Measurements from ENCODE around the gene SLC6A13.

SLC6A13 gene

DNA sequence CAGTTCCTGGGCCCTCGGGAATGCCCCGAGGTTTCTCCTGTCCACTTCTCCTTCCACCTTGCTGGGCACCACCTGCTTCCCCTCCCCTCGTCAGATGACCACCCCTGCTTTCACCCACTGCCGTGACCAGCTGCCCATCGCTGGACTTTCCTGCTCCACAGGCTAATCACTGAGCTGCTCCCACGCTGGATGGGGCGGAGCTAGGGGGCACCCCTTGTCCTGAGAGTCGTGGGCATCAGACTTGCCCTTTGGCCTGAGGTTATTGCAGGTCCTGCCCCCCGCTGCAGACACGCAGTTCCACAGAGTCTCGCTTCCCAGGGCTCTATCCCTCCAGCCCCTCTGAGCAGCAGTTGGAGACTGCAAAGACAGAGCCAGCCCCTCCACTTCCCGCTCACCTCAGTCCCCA lies 49.1 kb downstream of the SLC6A13 start:
- no peak for FAIRE-seq

DNA sequence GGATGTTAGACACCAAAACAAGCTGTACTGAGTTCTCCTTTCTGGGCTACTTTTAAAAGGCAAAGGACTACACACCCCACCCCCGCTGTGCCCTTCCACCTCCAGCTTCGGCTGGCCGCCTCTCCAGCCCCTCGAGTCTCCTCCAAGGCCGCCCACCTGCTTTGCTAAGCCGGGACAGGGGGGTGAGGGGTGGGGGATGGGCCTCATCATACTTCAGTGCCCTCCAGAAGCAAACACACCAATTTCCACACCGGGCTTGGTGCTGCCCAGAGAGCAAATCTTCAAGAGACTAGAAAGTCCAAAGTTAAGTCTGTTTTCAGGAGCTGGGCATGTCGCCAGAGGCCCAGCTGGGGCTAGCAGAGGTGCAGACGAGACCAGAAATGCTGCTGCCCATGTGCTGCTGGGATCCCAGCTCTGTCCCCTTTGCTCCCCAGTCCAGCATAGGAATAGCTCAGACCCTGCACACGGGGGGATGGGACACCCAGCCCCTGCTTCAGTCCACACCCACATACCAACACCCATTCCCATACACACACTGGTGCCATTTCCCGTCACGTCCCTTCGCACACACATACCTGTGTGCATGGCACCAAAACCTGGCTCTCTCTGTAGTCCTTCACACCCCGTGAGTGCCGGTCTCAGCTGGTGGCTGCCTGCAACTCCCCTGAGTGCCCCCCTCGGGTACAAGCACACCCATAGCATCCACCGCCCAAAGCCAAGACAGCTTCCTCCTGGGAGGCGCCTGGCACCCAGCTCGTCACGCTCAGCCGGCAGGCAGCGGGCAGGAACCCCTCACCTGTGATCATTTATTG lies 49.7 kb downstream of the SLC6A13 start:
- no peak for FAIRE-seq

DNA sequence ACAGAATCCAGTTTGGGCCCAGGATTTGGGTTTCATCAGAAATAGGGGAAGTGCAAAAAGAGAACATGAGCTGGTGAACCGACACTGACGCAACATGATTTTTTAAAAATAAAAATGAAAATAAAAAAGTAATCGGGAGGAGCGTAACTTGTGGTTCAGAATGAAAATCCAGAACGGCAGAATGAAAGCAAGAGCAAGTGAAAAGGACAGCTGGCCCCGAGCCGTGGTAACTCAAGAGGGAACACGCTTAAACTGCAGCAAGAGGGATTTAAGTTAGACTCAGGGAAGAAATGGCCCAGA lies 50.3 kb downstream of the SLC6A13 start:
- FAIRE-seq = no peak

DNA sequence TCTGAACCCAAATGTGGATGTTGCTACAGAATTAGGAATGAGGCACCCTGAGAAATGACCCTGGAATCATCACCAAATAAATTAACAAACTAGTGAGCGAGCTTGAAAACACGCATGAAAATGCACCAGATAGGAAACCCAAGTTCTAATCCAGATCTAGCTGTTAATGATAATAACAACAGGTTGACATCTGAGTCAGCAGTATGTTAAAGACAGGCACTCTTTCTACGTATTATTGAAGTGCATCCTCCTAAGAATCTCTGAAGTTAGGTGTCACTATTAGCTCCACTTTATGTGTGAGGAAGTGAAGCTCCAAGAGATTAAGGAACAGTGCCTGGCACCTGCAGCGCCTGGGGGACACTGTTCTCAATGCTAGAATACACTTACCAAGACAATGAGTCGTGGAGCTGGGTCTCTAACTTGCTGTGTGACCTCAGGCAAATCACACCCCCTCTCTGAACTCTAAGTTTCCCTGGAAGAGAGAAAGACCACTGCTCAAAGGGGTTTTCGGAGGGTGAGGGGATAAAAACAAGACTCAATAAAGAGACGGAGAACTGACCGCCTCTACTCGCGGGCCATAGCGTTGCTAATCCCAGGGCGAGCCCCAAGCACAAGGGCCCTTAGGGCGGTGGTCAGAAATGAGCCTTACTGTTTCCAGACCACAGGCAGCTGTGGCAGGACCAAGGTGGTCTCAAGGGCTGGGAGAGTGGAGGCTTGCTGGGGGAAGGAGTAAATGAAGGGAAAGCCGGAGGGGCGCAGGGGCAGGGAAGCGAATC lies 50.8 kb downstream of the SLC6A13 start:
- FAIRE-seq = no peak

DNA sequence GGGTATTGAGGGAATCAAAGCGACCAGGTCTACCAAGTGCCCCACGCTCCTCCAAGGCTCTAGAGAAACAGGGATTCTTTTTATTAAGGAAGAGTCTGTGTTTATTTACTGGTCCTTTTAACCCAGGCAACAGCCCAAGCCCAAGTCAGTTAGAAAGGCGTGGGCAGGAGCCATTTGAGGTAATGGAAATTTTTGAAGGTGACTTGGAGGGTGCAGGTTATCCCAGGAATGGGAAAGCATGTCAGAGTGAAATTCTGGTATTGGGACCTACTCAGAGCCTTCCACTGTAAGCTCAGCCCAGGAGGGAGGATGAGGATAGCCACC lies 51.5 kb downstream of the SLC6A13 start:
- FAIRE-seq = no peak

DNA sequence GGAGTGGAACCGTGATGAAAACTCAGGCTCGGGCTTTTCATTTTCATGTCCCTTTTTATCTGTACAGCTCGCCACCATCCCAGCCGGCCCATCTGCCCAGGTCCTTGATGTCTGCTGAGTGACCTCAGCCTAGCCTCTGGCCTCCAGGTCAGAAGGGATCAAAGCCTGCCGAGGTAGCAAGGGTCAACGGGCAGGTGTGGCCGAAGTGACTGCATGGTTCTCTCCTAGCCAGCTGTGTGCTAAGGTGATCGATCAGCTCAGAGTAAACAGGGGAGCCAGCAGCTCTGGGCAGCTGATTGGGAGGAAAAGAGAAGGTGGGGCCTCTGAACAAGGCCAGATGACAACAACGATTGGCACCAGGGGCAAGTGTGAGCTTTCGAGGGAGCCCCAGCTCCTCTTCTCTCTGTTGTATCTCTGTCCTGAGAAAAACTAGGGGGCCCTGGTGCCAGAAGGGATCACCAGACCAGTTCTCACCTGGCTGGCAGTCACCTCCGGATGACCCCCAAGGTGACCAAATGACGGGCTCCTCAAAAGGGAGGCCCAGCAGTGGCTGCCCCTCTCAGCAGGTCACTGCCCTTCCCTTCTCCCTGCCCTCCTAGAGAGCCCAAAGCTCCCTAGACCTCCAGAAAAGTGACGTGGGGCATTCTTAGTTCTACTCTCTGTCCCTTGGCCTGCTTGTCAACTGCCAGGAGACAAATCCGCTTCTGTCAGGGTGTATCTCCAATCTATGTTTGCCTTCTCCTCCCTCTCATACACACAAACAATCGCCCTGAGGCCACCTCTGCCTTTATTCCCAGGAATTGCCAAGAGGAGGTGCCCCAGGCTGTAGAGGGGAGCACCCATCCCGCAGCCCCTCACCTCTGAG lies 52.1 kb downstream of the SLC6A13 start:
- no peak for FAIRE-seq

DNA sequence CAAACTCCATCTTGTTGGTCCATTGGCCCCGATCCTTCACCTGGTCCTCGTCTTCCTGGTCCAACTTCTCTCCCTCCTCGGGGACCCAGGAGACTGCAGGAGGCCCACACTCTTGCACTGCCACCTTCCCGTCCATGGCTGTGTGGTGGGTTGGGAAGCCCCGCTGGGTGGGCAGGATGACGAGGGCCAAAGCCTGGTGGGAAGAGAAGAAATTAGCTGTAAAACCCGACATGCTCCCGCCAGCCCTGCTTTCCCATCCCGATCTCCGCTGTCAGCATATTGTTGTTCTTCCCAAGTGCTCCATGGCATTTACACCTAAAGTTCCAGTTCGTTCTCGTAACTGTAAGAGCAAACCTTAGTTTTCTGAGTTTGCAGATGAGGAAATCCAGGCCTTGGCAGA lies 52.8 kb downstream of the SLC6A13 start:
- no peak for FAIRE-seq

DNA sequence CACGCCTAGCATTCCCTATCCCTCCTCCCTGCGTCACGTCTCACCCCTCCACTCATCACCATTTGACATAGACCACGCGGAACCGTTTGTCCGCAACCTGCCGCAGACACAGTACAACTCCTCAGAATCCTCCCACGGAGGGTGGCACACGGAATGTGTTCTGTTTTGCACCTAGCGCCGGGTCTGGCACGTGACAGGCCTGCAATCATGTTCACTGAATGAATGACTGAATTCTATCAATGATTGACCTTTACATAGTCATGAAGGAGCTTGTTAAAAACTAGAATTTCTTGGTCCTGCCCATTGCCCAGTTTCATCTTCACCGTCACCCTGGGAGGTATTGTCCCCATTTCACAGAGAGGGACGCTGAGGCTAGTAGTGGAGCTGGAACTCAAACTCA lies 53.4 kb downstream of the SLC6A13 start:
- FAIRE-seq = no peak

DNA sequence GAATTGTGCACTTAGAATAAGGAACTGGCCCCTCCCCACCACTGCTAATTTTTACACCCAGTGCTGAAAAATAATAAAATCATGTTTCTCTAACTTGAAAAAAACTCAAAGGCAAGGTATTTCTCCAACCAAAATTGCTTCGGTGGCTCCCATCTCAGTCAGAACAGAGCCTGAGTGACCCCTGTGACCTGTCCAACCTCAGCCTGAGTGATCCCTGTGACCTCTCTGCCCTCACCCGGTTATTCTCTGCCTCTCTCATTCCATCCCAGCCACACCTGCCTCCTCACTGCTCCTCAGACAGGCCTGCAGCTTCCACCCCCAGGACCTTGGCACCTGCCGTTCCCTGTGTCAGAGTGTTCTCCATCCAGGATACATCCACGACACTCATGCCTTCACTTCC lies 53.8 kb downstream of the SLC6A13 start:
- no peak for FAIRE-seq

DNA sequence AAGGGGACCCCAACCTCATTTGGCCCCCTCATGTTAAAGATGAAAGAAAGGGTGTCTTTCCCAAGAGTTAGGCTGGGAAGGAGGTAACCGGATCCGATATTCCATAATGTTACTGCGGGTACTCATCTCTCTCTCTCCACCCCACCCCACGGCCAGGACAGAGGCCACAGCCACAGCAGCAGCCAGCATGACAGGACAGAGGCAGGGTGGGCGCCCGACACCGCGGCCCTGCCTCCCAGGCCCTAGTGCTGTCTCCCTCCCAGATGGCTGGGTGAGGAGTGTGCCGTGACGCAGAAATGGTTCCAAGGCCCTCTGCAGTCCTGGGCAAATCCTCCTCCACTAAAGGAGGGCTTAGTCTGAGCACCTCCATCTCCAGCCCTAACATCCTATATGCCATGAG lies 54.8 kb downstream of the SLC6A13 start:
- FAIRE-seq = no peak

DNA sequence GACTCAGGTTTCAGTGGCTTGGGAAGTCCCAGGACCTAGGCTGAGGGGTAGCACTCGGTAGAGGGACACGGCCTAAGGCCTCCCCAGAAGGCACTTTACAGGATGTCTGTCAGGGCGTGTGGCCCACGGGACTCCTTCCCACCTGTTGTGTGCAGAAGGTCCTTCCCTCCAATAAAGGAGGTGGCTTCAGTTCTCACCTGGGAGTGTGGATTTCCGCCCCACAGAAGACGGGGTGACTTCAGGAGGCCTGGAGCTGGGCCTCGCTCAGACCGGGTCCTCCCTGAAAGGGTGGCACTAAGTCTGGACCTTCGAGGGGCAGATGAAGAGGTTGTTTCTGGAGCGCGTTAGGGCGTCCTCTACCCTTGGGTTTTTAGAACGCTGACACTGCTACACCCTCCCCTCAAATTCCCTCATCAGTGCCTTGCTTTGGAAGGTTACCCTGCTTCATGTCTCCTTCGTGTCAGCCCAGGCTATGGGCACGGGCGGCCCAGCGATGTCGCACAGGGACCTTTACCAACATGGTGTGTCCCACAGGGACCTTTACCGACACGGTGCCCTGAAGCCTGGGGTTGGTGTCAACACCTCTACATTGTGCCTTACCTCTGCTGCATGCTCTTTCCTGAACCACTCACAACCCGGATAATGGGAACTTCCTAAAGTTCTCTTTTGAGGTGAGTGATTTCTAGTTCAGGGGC lies 55.7 kb downstream of the SLC6A13 start:
- FAIRE-seq = no peak

DNA sequence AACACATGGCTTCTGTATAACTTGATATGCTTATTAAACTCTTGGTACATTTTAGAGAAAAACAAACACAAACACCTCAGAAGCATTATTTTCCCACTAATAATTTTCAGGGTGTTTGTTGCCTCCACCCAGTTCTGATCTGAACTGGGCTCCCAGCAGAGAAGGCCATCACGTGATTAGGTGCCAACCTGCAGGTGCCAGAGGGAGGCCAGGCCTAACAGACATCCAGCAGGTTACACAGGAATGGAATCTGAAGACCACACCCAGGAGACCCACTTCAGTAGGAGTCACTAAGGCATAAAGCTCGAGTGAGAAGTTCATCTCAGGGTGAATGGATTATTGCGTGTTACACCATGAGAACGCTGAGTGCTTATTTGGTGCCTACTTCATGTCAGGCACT lies 57.6 kb downstream of the SLC6A13 start:
- no peak for FAIRE-seq

DNA sequence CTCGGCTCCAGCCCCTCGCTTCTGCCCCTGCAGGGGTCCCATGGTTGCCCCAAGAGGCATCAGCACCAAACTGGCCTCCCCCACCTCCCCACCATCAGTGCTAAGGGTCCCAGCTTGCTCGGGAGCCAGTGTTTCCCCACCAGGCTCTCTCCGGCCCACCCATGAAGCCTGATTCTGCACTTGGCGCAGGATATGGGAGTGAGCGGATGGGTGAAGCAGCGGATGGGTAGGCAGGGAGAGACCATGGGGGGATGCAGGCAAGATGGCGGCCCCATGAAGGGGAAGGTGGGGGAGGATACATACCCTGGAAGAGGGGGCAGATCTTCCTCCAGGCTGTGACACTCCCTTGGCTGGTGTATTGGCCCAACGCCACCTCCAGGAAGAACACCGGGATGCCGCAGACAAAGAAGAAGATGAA lies 58.4 kb downstream of the SLC6A13 start:
- FAIRE-seq = no peak

DNA sequence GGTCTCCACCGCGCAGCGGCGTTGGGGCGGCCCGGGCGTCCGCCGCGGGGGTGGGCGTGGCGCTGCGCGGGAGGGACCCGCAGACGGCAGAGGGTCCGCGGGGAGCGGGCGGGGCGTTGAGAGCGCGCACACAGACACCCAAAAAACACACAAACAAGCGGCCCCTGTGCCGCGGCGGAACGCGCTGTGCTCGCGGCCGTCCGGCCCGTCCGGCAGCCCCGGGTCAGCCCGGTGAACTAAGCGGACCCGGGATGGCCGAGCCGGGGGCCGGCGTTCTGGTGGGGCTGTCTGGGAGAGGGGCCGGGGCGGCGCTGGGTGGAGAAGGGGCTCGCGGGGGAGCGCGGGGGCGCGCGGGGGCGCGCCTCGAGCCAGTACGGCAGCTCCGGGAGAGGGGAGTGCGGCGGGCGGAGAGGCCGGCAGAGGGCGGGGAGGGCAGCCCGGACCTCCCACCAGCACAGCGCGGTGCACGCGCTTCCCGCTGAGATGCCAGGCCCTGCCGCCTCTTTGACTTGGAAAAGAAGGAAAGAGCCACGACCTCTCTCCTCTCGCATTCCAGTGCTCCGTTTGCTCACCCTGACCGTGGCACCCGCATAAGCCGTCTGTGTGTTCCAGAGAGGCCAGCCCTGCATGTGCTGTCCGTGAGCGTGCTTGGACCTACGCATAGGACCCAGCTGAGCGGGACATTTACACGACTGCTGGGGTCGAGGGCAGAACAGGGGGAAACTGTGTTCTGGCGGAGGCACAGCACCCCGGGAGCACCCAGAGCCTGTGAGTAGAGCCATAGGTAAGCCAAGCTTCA lies 59.0 kb downstream of the SLC6A13 start:
- no peak for FAIRE-seq

DNA sequence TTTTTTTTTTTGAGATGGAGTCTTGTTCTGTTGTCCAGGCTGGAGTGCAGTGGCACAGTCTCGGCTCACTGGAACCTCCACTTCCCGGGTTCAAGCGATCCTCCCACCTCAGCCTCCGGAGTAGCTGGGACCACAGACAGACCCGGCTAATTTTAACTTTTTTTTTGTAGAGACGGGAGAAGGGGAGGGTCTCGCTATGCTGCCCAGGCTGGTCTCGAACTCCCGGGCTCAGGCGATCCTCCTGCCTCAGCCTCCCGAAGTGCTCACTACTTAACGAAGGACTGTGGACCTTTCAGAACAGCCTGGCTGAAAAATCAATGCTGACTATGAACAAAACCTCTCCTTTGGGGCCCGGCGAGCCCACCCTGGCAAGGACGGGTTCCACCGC lies 59.6 kb downstream of the SLC6A13 start:
- FAIRE-seq = no peak

DNA sequence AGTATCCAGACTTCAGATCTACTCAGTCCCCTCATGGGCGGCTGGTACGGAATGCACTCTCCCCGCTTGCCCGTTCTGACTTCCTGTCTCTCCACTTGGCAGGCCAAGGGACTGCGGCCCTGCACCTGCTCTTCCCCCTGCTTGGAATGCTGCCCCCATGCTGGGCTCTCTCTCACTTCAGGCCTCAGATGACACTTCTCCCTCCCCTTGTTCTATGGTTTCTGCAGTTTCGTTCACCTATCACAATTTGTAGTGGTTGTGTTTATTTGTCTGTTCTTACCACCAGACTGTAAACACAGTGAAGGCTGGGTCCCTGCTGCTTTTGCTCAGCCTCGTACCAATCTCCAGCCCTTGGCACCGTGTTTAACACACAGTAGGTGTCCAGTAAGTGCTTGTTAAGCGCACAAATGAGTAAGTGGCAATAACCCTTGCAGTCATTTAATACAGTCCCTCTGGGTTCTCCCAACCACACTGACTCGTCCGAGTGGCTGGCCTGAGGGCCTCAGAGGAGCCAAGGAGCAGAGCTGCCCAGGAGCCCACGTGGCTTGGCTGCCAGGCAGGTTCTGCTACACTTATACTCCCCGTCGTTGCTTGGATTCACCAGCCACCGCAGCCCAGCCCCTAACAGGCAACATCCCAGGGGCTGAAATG lies 60.4 kb downstream of the SLC6A13 start:
- no peak for FAIRE-seq

DNA sequence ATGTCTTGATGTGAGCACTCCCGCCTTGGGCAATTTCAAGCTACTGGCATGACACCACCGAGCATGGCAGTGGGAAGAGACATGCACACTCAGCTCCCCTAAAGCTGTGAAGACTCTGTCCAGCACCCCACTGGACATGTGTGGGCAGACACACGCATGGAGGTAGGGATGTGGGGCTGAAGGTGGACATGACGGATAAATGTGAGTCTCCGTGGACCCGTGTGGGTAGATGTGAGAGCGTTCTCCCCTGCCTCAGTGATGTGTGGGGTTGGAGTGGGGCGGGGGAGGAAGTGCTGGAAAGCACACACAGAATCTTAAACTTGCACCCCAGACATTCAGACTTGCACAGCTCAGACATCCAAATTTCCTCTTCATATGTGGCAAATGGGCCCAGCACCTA lies 61.3 kb downstream of the SLC6A13 start:
- FAIRE-seq = no peak

DNA sequence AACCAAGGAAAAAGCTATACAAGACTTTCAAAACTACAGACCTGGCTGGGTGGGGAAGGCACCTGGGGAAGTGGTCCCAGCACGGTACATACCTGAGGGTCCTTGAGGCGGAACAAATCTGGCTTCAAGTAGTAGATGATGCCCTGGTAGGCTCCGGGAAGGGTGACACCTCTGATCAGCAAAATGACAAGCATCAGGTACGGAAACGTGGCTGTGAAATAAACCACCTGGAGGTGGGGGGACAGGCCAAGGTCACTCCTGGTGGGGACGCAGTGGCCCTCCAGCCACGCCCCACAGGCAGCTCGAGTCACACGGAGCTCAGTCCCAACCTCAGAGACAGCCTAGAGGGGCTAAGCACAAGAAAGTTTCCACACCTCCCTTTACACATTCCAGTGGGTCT lies 63.9 kb downstream of the SLC6A13 start:
- FAIRE-seq = no peak

DNA sequence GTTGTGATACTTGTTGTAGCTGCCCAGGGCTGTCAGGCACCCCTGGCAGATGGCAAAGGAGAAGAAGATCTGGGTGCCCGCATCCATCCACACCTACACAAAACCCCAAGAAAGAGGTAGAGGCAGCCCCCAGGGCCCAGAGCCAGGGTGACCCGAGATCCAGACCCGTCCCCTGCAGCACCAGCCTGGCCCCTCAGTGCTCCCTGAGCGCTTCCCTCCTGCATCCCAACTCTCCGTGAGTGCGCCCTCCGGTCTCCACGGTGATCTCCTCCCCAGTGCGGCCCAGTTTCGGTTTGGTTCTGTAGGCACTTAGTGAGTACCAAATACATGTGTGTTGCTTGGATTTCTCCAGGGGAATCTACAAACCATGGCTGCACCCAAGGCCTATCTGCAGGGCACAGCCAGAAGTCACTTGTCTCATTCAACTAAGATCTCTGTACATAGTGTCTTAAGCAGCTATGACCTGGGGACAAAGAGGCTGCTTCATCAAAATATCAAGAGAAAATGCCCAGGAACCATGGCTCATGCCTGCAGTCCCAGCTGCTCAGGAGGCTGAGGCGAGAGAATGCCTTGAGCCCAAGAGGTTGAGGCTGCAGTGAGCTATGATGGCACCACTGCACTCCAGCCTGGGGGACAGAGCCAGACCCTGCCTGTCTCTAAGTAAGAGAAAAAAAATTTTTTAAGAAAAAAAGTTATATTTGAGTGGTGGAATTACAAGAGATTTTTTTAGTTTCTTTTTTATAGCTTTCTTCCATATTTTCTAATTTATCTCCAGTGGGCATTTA lies 64.5 kb downstream of the SLC6A13 start:
- no peak for FAIRE-seq

DNA sequence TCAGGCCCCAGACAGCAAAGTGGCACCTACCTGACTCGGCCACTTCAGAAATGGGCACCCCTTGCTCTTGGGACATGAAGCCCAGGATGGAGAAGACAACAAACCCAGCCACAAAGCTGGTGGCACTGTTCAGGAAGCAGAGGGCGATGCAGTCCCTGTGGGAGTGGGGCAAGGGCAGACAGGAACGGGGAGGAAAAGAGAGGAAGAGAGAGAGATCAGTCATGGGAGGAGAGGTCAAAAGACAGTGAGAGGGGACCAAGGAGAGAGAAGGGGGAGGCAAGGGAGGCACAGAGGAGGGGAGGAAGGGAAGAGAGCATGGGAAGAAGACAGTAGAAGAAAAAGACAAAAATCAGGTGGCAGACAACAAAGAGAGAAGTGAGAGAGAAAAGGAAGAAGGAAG lies 65.3 kb downstream of the SLC6A13 start:
- FAIRE-seq = no peak

DNA sequence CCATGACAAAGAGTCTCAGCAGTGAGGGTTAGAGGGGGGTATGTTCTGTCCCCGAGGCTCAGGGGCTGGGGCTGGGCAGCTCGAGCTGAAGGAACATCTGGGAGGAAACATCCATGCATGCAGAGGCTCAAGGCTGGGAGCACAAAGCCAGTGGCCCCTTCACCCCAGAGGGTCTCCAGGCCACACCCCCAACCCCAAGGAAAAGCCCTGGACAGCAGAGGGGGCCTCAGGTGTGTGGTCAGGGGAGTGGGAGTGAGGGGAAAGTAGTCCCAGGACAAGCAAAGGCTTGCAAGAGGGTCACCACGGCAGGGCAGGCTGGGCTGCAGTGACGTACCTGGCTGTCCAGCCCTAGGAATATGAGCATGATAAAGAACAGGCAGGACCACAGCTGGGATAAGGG lies 66.2 kb downstream of the SLC6A13 start:
- FAIRE-seq = no peak
